ELR (cell line): ENCODE measurements around the gene TEX261.
"Not testable (repeated sequence)": the region's sequence is repeated elsewhere in the genome, so short reads cannot be mapped to it uniquely, and the experiment has no call there.

ENCODE experiments used
- DNase-seq: peaks from one replicate; pipeline ENCODE4 v3.0.0-alpha.2; 2015; ENCODE audit warnings: low read depth

Gene TEX261

GRCh38 chr2:70994699-70995425 lies at the start of gene TEX261:
TSS of gene TEX261 (minus strand) at chr2:70994873. CDS start at chr2:70994757, 116 bp downstream.
- peak; percentile 90 for DNase-seq

DNA sequence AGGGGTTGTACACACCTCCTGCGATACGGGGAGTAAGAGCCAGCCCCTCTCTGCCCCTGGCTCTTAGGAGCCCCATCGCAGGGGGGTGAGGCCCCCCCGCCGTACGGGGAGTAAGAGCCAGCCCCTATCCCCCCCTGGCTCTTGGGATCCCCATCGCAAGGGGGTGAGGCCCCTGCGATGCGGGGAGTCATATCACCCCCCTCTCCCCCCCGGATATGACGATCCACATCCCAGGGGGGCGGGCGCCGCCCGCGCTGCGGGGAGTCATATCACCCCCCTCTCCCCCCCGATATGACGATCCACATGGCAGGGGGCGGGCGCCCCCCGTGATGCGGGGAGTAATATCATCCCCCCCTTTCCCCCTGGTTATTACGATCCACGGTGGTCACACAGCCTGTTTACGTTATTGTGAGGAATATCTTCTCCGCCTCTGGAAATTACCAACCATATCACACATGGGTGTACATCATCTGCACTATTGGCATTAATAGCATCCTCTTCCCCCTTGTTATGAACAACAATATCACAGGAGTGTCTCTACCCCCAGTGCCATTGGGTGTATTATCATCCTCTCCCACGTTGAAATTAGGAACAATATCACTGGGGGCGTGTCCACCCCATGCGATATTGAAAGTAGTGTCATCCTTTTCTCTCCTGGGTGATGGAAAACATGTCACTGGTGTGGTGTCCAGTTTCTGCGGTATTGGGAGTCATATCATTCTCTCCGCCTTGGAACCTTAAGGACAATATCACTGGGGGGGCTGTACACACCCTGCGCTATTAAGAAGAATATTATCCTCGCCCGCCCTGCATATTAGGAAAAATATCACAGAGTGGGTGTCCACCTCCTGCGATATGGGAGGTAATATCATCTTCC lies 49.1 kb upstream of the TEX261 start:
- DNase-seq: no peak

DNA sequence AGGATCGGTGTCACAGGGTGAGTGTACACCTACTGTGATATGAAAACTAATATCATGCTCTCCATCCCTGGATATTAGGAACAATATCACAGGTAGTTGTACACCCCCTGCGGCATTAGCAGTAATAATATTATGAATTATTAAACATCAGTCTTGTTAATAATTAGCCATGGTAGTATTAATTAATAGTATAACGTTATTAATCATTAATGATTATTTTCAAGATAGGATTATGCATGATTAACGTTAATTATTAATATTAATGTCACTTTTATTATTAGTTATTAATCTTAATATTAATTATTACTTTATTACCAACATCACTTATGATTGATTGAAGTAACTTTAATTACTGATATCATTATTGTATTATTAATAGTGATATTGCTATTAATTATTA lies 47.6 kb upstream of the TEX261 start:
- no peak for DNase-seq

DNA sequence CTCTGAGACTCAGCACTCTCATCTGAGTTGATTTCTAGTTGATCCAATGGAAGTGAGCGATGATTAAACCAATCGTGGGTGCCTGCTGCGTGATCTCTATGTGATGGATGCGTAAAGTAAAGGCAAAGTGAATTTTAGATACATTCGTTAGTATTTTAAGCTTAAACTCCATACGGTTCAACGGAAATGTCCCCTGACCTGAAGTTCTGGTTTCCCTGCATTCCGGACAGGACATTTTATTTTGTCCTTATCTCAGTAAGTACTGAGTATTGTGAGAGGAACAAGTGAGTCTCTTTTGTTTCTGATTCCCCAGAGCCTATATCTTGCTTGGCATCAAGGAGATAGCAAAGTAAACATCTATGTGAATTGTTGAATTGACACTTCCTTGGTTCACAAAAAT lies 41.6 kb upstream of the TEX261 start:
- not testable (repeated sequence) for DNase-seq

DNA sequence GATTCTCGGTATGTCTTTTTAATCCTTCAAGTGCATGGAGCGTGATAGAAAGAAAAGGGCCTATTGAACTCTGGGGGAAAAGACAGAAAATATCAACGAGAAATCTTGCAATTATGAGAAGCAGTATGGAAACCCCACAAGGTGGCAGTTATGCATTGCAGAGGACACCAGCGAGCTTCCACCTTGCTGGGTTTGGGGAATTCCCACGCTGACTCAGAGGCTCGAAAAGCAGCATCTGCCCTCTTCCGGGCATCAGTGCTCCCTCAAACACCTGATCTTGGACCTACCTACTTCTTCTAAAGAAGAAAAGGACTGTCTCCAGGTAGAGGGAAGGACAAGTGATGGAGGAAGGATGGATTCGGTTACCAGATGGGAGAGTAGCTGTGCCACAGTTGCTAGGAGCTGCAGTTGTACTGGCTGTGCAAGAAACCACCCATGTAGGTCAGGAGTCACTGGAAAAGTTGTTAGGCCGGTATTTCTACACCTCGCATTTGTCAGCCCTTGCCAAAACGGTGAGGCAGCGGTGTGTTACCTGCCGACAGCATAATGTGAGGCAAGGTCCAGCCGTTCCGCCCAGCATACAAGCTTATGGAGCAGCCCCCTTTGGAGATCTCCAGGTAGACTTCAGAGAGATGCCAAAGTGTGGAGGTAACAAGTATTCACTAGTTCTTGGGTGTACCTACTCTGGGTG lies 29.0 kb upstream of the TEX261 start:
- DNase-seq: not testable (repeated sequence)

DNA sequence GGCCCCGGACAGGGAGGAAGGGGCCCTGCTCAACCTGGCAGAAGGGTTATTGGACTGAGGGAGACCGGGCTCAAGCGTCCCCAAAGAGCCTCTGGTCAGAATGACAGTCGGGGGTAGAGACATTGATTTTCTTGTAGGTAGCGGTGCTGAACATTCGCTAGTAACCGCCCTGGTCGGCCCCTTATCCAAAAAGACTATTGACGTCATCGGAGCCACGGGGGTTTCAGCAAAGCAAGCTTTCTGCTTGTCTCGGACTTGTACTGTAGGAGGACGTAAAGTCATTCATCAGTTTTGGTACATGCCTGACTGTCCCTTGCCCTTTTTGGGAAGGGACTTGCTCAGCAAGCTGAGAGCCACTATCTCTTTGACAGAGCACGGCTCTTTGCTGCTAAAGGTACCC lies 26.7 kb upstream of the TEX261 start:
- not testable (repeated sequence) for DNase-seq

GRCh38 chr2:71019989-71020388 lies 25.3 kb upstream of the TEX261 start:
- DNase-seq: not testable (repeated sequence)

GRCh38 chr2:71018625-71019024 lies 24.0 kb upstream of the TEX261 start:
- DNase-seq: no peak

GRCh38 chr2:71011786-71012185 lies 17.1 kb upstream of the TEX261 start:
- not testable (repeated sequence) for DNase-seq

DNA sequence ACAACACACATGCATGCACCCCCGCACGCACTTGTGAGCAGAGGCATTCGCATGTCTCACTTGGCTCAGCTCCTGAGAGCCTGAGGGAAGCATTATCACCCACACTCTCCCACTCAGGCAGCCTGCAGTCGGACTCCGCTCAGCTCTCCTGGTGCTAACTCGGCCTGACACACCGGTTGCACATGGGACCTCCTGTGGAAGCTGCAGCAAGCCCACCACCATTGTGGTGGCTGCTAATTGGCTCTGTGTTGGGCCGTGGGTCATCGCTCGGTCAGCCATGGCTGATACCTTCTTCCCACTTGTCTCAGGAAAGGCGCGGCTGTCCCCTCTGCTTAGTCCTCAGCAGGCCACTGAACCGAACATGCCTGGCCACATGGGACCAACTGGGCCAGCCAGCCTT lies 13.7 kb upstream of the TEX261 start:
- no peak for DNase-seq

DNA sequence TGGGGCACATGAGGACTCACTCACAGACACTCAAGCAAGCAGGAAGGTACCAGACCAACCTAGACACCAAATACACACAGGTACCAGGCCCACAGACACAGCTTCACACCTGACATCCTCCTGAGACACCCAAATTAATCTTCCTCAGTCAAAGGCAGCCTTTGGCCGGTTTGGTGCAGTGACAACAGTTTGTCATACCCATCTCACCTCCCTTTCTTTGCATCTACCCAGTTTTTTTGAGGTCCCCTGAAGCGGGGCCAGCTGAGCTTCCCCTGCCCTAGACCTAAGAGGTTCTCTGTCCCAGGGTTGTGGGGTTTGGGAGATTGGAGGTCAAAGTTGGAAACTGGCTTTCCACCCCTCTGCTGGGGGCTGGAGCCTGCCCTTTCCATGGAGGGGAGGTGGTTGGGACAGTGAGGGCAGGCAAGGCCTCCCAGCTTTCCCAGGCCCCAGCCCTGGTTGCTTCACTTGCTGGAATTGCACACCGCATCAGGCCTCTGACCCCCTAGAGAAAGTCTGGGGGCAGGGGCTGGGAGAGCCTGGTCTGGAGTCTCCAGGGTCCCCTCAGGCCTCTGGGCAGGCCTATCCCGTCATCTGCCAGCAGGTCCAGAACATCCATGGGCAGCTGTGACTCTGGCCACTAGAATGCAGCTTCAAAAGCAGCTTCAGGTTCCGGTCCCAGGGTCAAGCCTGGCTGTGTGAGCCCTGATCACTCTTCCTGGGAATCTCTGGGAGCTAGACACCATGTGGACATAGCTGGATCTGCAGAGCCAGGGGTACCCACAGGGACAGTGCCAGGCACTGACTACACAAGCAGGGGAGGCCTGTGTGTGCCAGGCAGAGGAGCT lies 12.5 kb upstream of the TEX261 start:
- no peak for DNase-seq

- DNase-seq: no peak
Observed at GRCh38 chr2:71006323-71006722, 11.7 kb upstream of the TEX261 start.

GRCh38 chr2:71005271-71006202 lies 10.9 kb upstream of the TEX261 start:
- no peak for DNase-seq

DNA sequence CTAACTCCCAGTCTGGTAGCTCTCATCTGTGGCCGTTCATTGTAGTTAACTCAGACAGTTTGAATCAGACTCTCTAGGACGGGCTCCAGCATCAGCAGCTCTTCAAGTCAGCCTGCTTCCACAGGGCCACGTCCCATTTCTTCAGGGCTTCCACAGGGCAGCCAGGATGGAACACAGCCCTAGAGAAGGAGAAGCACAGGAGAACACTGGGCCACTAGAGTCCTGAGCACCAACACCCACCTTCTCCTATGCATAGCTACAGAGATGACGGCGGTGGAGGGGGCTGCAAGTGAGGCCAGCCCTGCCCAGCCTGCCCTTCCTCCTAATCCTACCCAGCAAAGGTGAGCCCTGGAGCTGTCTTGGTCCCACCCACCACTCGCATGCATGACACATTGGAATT lies 10.2 kb upstream of the TEX261 start:
- DNase-seq: no peak

DNA sequence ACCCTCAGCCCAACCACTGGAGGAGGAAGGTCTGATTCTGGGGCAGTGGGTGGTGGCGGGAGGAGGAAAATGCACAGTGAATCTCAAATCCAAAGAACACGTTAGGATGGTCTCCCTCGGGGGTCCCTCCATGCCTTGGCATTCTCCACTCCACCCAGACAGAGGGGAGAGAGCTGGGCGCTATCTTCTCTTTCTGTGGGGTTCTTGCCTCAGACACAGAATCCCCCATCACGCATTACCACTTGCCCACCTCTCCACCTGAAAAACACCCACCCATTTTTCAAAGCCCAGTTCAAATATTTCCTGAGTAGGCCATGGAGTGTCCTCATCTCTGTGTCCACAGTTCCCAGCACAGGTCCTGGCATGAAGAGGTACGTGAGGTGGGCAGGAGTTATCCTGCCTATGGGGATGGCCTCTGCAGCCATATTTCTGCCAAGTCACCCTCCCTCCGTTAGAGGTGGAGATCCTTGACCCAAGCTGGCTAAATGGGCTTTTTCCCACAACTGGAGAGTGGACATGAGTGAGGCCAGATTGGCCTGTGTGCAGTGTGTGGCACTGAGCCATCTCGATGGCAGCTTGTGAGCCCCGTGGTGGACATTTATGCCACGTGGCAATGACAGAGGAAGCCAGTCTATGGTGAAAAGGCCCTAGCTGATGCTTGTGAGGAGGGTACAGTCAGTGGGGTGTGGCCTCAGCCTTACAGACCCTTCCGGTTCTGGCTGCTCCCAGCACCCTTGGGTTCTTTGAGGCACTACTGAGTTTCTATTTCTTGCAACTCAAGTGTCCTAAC lies 9.5 kb upstream of the TEX261 start:
- no peak for DNase-seq

GRCh38 chr2:71003396-71003795 lies 8.7 kb upstream of the TEX261 start:
- no peak for DNase-seq

DNA sequence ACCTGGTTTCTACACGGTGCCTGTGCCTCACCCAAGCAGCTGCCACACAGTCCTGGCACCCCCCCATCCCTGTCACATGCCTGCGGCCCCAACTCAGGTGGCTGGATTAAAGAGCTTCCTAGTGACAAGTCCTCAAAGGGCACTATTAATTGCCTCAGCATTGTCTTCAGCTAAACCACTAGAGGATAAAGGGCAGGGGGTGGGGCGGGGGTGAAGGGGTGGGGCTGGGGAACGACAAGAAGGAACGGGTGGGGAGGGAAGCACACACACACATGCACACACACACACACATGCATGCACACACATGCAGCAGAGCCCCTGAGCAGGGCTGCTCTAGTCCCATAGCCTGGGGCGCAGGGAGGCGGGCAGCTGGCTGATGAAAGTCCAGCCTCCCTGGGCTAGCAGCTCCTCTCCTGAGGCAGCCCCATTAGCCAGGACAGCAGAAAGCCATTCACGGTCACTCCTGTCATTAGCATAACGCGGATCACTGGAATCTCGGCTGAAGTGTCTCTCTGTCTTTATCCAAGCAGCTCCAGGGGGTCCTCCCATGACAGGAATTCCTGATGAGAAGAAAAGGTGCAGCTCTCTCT lies 7.4 kb upstream of the TEX261 start:
- no peak for DNase-seq

GRCh38 chr2:71001592-71001927 lies 6.9 kb upstream of the TEX261 start:
- no peak for DNase-seq

GRCh38 chr2:71000780-71001591 lies 6.3 kb upstream of the TEX261 start:
- peak; percentile 70 for DNase-seq
